Measurements from ENCODE around the gene DTD2. TPM values are rescaled to one million over a fixed set of nuclear protein-coding genes. Genes with fewer than 3 reads are reported as not detected.

DTD2 gene
- total RNA-seq, 1 experiment from 2014 or later: 16.7 TPM

GRCh38 chr14:31476131-31476866 lies 19.0 kb upstream of the DTD2 start:
- no peak for TF ChIP-seq NFYB (CRISPR knock-in tag; conservative IDR thresholded peaks at IDR 0.05; ENCODE audit: low read depth)
- TF ChIP-seq TEAD1 (CRISPR knock-in tag; IDR thresholded peaks at IDR 0.05): no peak
- TF ChIP-seq ATF6 (CRISPR knock-in tag; IDR thresholded peaks at IDR 0.05): no peak
- no peak for TF ChIP-seq ZNF121 (CRISPR knock-in tag; IDR thresholded peaks at IDR 0.05)
- no peak for TF ChIP-seq ATF1 (CRISPR knock-in tag; IDR thresholded peaks at IDR 0.05)
- no peak for TF ChIP-seq HMGXB4 (CRISPR knock-in tag; IDR thresholded peaks at IDR 0.05)
- TF ChIP-seq MYBL2 (CRISPR knock-in tag; IDR thresholded peaks at IDR 0.05): no peak
- no peak for TF ChIP-seq ZNF423 (CRISPR knock-in tag; IDR thresholded peaks at IDR 0.05)
- no peak for TF ChIP-seq OVOL2 (CRISPR knock-in tag; IDR thresholded peaks at IDR 0.05; ENCODE audit: borderline replicate concordance)
- no peak for TF ChIP-seq NFE2L1 (CRISPR knock-in tag; IDR thresholded peaks at IDR 0.05)
- no peak for TF ChIP-seq ATF2 (CRISPR knock-in tag; IDR thresholded peaks at IDR 0.05; ENCODE audit: borderline replicate concordance, low read depth)
- TF ChIP-seq ZNF416 (CRISPR knock-in tag; IDR thresholded peaks at IDR 0.05): no peak
- no peak for TF ChIP-seq EMX1 (CRISPR knock-in tag; IDR thresholded peaks at IDR 0.05)
- no peak for TF ChIP-seq NR1H2 (CRISPR knock-in tag; IDR thresholded peaks at IDR 0.05)
- no peak for TF ChIP-seq NR2C2 (CRISPR knock-in tag; IDR thresholded peaks at IDR 0.05)
- no peak for TF ChIP-seq ZSCAN18 (CRISPR knock-in tag; IDR thresholded peaks at IDR 0.05)
- TF ChIP-seq STAT6 (CRISPR knock-in tag; conservative IDR thresholded peaks at IDR 0.05; ENCODE audit: low read depth): no peak
- no peak for TF ChIP-seq SP1 (CRISPR knock-in tag; conservative IDR thresholded peaks at IDR 0.05)
- no peak for TF ChIP-seq JAZF1 (CRISPR knock-in tag; IDR thresholded peaks at IDR 0.05)
- TF ChIP-seq KAT7 (CRISPR knock-in tag; IDR thresholded peaks at IDR 0.05; ENCODE audit: borderline replicate concordance): no peak
- Mint-ChIP-seq H3K36me3 (peaks cover 10% of the 10 kb centered on the region), H3K9me3 (peaks cover 16% of the 10 kb centered on the region), H3K4me3 (no peak overlapping the region), H3K27ac (no peak overlapping the region), H3K27me3 (ENCODE audit: low read depth) (peaks cover 7% of the 10 kb centered on the region; the same call in 1 of the 2 replicates), H3K4me1 (no peaks in the 10 kb centered on the region)
- CTCF ChIA-PET: no interaction called here
- ATAC-seq: no peak
- no peak for DNase-seq (ENCODE audit: low spot score)
- POLR2A ChIA-PET: no interaction called here
